Lower leg skin (tissue), 4 donors: ENCODE data around the gene LETM1. TPM values are rescaled to one million over a fixed set of nuclear protein-coding genes. Genes with fewer than 3 reads are reported as not detected.

Source experiments
- DNase-seq, 2 donors: peaks; one replicate each; pipeline ENCODE4 v3.0.0-alpha.2; 2019; ENCODE audit warnings: low spot score in 2 of 2
- H3K4me3 ChIP-seq: fragments of 200-600 bp; sonication (generic); 2 replicates; pipeline ENCODE4 v1.5.1; 2017; ENCODE audit warnings: mild to moderate bottlenecking, low read depth; ENCODE audit not compliant: poor library complexity, severe bottlenecking
- CTCF ChIP-seq, 3 donors: fragments of 450-650 bp; IDR thresholded peaks; one replicate each; pipeline ENCODE4 v1.5.1; 2016; ENCODE audit warnings: antibody characterized with exemption in 3 of 3, mild to moderate bottlenecking in 3 of 3, moderate library complexity in 2 of 3
- POLR2A ChIP-seq, 2 donors: fragments of 450-650 bp; IDR thresholded peaks; one replicate each; pipeline ENCODE4 v1.6.1; 2016 to 2017; ENCODE audit warnings: antibody characterized with exemption in 2 of 2, mild to moderate bottlenecking in 1 of 2, moderate library complexity in 1 of 2
- WGBS, 2 donors: methylation state at CpG; one replicate each; pipeline ENCODE4 v1.1.5; 2018; 5-methylcytosine and 5-hydroxymethylcytosine counted together
- intact Hi-C: fragments of 100-400 bp; cut with DNase I; formaldehyde crosslinking; loops from one replicate; pipeline ENCODE4 v1.15.0; 2023; ENCODE audit warnings: low total_unique reads
- total RNA-seq, 4 donors: library from RNA; depleted of rRNA; stranded (reverse); fragments of >200 nt; gene quantifications; one replicate each; pipeline ENCODE4 v1.1.0, GENCODE V29; 2016

LETM1 gene
- total RNA-seq, 4 donors from 2014 or later = 27.2 to 49.9 (median 39.0) TPM

- no peak overlapping the region for H3K4me3 ChIP-seq
- TF ChIP-seq POLR2A (IDR thresholded peaks at IDR 0.05) = no peak
- TF ChIP-seq CTCF (IDR thresholded peaks at IDR 0.05) = no peak
- no peak for DNase-seq
- intact Hi-C loops = no loop called here
- 93 to 95% methylated on average over 3 of the region's 3 CpGs for WGBS, 2 donors
Observed at GRCh38 chr4:1830234-1830633, 25.7 kb downstream of the LETM1 start.

DNA sequence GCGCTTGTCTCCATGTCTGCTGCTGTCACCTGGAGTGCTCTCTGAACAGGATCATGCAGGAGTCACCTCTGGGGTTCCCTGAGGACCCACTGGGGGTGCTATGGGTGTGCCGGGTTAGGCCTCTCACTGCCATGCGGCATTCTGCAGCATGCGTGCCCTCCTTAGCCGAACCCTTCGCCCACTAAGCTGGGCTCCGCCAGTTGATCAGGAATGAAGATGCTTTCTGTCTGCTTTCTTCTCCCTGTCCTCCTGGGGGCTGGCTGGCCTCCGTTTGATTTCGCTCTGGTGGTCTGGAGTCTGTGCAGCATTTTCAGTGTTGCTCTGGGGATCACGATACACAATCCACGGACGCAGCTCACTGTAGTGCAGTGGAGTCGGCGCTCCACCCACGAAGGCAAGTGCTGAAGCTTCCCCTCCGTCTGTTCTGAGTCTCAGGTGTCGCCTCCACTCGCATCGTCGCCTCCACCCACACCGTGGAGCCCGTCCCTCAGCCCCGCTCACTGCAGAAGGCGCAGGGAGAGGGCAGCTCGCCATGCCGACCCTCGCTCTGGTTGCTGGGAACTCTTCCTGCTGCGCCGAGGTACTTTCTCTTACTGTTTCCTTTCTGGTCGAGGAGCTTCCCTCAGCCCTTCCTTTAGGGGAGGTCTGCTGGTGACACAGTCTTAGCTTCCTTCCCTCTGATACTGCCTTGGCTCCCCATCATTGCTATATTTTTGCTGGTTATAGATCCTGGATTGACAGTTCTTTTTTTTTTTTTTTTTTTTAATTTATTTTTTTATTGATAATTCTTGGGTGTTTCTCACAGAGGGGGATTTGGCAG, 29.2 kb downstream of the LETM1 start:
- intact Hi-C loops = no loop called here
- TF ChIP-seq CTCF (IDR thresholded peaks at IDR 0.05) (no peak), POLR2A (IDR thresholded peaks at IDR 0.05) (no peak)
- 91 to 93% methylated on average over 30 of the region's 30 CpGs for WGBS, 2 donors
- no peak overlapping the region for H3K4me3 ChIP-seq
- no peak for DNase-seq

- TF ChIP-seq POLR2A (IDR thresholded peaks at IDR 0.05) (no peak), CTCF (IDR thresholded peaks at IDR 0.05) (no peak)
- H3K4me3 ChIP-seq = no peak overlapping the region
- intact Hi-C loops = no loop called here
- WGBS, 2 donors = 82 to 90% methylated on average over 15 to 19 of the region's 19 CpGs
- DNase-seq = no peak
Observed at GRCh38 chr4:1825326-1825725, 30.6 kb downstream of the LETM1 start.

GRCh38 chr4:1824746-1825145, 31.2 kb downstream of the LETM1 start:
- WGBS, 2 donors = 79 to 84% methylated on average over 11 of the region's 11 CpGs
- DNase-seq = no peak
- intact Hi-C loops = no loop called here
- no peak for TF ChIP-seq POLR2A (IDR thresholded peaks at IDR 0.05)
- TF ChIP-seq CTCF (IDR thresholded peaks at IDR 0.05) = no peak
- H3K4me3 ChIP-seq = no peak overlapping the region

DNA sequence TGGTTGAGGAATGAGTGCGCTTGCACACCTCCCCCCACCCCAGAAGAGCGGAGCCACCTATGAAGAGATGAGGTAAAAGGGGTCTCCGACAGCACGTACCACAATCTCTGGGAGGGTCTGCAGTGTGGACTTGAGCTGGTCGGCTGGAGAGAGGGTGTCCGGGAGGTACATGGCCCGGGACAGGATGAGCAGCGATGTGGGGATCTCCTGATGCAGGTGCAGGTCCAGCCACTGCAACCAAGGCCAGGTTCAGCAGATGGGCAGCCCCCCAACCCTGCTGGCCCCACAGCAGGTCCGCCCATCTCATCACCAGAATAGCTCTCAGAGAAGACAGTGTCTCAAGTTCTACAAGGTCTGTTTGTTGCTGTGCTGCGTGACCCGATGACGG, 32.4 kb downstream of the LETM1 start:
- WGBS, 2 donors = 94 to 95% methylated on average over 12 of the region's 12 CpGs
- no peak for TF ChIP-seq CTCF (IDR thresholded peaks at IDR 0.05)
- TF ChIP-seq POLR2A (IDR thresholded peaks at IDR 0.05) = no peak
- H3K4me3 ChIP-seq = no peak overlapping the region
- DNase-seq = no peak
- intact Hi-C loops = no loop called here
